Measurements from ENCODE around the gene RAB7A. TPM values are rescaled to one million over a fixed set of nuclear protein-coding genes. Genes with fewer than 3 reads are reported as not detected.
"Not testable (repeated sequence)": the region's sequence is repeated elsewhere in the genome, so short reads cannot be mapped to it uniquely, and the experiment has no call there.

RAB7A gene
- total and polyA plus RNA-seq, 10 of the 15 experiments (the other 5 are each of a cell fraction or from before 2014, with no cell fraction given): 40.3 to 212 (median 160) TPM

DNA sequence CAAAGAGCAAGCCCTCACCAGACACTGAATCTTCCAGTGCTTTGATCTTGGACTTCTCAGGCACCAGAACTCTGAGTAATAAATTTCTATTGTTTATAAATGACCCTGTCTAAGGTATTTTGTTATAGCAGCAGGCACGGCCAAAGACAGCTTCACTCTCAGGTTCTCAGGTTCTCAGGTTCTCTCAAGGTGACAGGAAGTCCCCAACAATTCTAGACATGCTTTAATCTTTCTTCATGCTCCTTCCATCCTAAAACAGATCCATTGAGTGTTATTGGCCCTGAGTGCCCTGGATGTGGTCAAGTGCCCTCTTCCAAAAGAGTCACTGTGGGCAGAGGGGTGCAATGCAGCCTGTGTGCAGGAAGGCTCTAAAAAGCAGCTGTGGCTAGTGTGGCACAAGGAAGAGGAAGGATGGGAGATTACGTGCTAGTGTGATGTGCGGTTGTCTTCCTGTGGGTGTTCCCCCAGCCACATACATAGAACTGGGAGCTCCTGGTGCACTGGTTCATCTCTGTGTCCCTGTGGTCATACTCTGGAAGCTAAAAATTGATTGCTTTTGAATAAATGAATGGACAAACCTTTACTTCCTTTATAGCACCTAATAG lies 11.0 kb upstream of the RAB7A start:
- peak; percentile 51 for ATAC-seq
- peak overlapping the region; percentile 80 for H2AFZ ChIP-seq (ENCODE audit: control insufficient read depth, low read depth, low read length)
- intact Hi-C loops (cut with micrococcal nuclease; ENCODE audit: unreplicated experiment) (no loop called here), in situ Hi-C loops (cut with MboI) (no loop called here)
- RAD21 ChIA-PET (ENCODE audit: unreplicated experiment): interaction anchor here (0.9 to 1.3 kb wide), 3 partner anchors 35 to 89 kb away, joined by 3 to 4 read pairs (median 3); no protein-coding TSS in a partner anchor
- H4K20me1 ChIP-seq (ENCODE audit: control insufficient read depth, insufficient read depth): no peaks in the 10 kb centered on the region
- no peaks in the 10 kb centered on the region for H3K79me2 ChIP-seq (ENCODE audit: control insufficient read depth, insufficient read depth, low read length)
- 33% methylated on average over 3 of the region's 3 CpGs for WGBS (ENCODE audit: insufficient coverage, insufficient replicate concordance, low lambda C conversion rate, missing lambda C conversion rate)
- CTCF ChIA-PET: interaction anchor here (1.2 to 2.2 kb wide), 3 partner anchors 10 to 131 kb away, joined by 4 to 9 read pairs (median 5); partner anchors contain the start of gene RAB7A
- H3K4me3 ChIP-seq: no peak overlapping the region
- no peaks in the 10 kb centered on the region for H3K27me3 ChIP-seq (replicated peaks in 1 of 2; ENCODE audit: control insufficient read depth in 2 of 2, insufficient read depth in 2 of 2, low read length in 1 of 2)
- BruUV-seq (replicated peaks): no TSS peak
- SMC1A ChIA-PET (ENCODE audit: uncharacterized antibody, unreplicated experiment): interaction anchor here (0.6 to 1.7 kb wide), 5 partner anchors 9 to 34 kb away, joined by 3 to 7 read pairs (median 3); no protein-coding TSS in a partner anchor
- H3K4me2 ChIP-seq (ENCODE audit: control insufficient read depth, insufficient read depth): peak overlapping the region; percentile 11; the same call in 1 of the 2 replicates
- H3K36me3 ChIP-seq (ENCODE audit: control insufficient read depth in 2 of 2, insufficient read depth in 2 of 2, low read length in 1 of 2): no peaks in the 10 kb centered on the region
- H3K9me3 ChIP-seq (replicated peaks; ENCODE audit: control insufficient read depth, insufficient read depth, low read length): no peaks in the 10 kb centered on the region; the same call in 2 of the 3 replicates
- TF ChIP-seq EED (IDR thresholded peaks at IDR 0.05; ENCODE audit: low read depth) (peak; percentile 65), MTA3 (IDR thresholded peaks at IDR 0.05; ENCODE audit: borderline replicate concordance, low read length) (no peak), IKZF2 (IDR thresholded peaks at IDR 0.05) (peak; percentile 28 to 45; a peak in 2 of 4 replicates), RUNX3 (IDR thresholded peaks at IDR 0.05; ENCODE audit: low read length) (peak; percentile 78)
- no peak for DNase-seq (ENCODE audit: low read depth, low spot score)
- FAIRE-seq: no peak
- POLR2A ChIA-PET: interaction anchor here (1.3 to 1.7 kb wide), 2 partner anchors 10 to 34 kb away, joined by 3 read pairs; no protein-coding TSS in a partner anchor
- no peak overlapping the region for H3K9ac ChIP-seq (ENCODE audit: control insufficient read depth, insufficient read depth, low read length)
- no peak overlapping the region for H3K27ac ChIP-seq (ENCODE audit: control insufficient read depth, insufficient read depth)
- 0 out of 2 replicates have a peak, but pooled peaks cover 4% of the 10 kb centered on the region for H3K4me1 ChIP-seq (ENCODE audit: control insufficient read depth, insufficient read depth, low read length)

DNA sequence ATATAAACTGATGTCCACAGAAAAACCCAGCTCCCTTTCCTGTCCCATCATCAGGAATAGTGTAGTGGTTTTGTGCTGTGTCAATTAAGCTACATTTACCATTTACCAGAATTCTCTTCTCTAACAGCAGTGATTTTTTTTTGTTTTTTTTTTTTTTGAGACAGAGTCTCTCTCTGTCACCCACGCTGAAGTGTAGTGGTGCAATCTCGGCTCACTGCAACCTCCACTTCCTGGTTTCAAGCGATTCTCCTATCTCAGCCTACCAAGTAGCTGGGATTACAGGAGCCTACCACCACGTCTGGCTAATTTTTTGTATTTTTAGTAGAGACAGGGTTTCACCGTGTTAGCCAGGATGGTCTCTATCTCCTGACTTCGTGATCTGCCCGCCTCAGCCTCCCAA lies 7.1 kb upstream of the RAB7A start:
- H2AFZ ChIP-seq (ENCODE audit: control insufficient read depth, low read depth, low read length); H4K20me1 ChIP-seq (ENCODE audit: control insufficient read depth, insufficient read depth); H3K9ac ChIP-seq (ENCODE audit: control insufficient read depth, insufficient read depth, low read length); H3K4me3 ChIP-seq; H3K4me2 ChIP-seq (ENCODE audit: control insufficient read depth, insufficient read depth); H3K9me3 ChIP-seq (replicated peaks; ENCODE audit: control insufficient read depth, insufficient read depth, low read length); H3K27me3 ChIP-seq (replicated peaks in 1 of 2; ENCODE audit: control insufficient read depth in 2 of 2, insufficient read depth in 2 of 2, low read length in 1 of 2); H3K27ac ChIP-seq (ENCODE audit: control insufficient read depth, insufficient read depth); BruUV-seq (replicated peaks); in situ Hi-C loops (cut with MboI); H3K79me2 ChIP-seq (ENCODE audit: control insufficient read depth, insufficient read depth, low read length); ATAC-seq; H3K36me3 ChIP-seq (ENCODE audit: control insufficient read depth in 2 of 2, insufficient read depth in 2 of 2, low read length in 1 of 2); H3K4me1 ChIP-seq (ENCODE audit: control insufficient read depth, insufficient read depth, low read length); FAIRE-seq; intact Hi-C loops (cut with micrococcal nuclease; ENCODE audit: unreplicated experiment); DNase-seq (ENCODE audit: low read depth, low spot score): not testable (repeated sequence)
- ChIA-PET SMC1A (ENCODE audit: uncharacterized antibody, unreplicated experiment) (interaction anchor here (0.7 kb wide), 1 partner anchor 400 kb away, joined by 3 read pairs; no protein-coding TSS in a partner anchor), POLR2A (interaction anchor here (0.6 to 0.7 kb wide), 4 partner anchors 13 to 86 kb away, joined by 3 to 4 read pairs (median 3); no protein-coding TSS in a partner anchor), RAD21 (ENCODE audit: unreplicated experiment) (interaction anchor here (0.6 kb wide), 1 partner anchor 160 kb away, joined by 3 read pairs; no protein-coding TSS in a partner anchor), CTCF (interaction anchor here (1.3 kb wide), 1 partner anchor 127 kb away, joined by 4 read pairs; no protein-coding TSS in a partner anchor)
- 67% methylated on average over 7 of the region's 7 CpGs for WGBS (ENCODE audit: insufficient coverage, insufficient replicate concordance, low lambda C conversion rate, missing lambda C conversion rate)

Measured in GM12878 (cell line).